ENCODE results near the gene PTPRE.

- TF ChIP-seq GATA2 (IDR thresholded peaks at IDR 0.05; ENCODE audit: low read depth, low read length) (no peak), GATA3 (IDR thresholded peaks at IDR 0.05; ENCODE audit: low read depth, low read length) (no peak)
Measured at GRCh38 chr10:127959428-127959827, 52.5 kb downstream of the PTPRE start.

Measured in SH-SY5Y (cell line).